Gastroesophageal sphincter (tissue), 3 donors: ENCODE data around the gene RALGAPA1.

Experiments
- CTCF ChIP-seq, 4 experiments: fragments of 200-600 bp in 2 of 4; fragments of 450-650 bp in 2 of 4; sonication (generic) in 1 of 4; IDR thresholded peaks; one replicate each; pipeline ENCODE4 v1.5.1; 2017 to 2019; ENCODE audit warnings: antibody characterized with exemption in 4 of 4, mild to moderate bottlenecking in 2 of 4, moderate library complexity in 2 of 4
- POLR2AphosphoS5 ChIP-seq: sonication (generic); formaldehyde crosslinking; IDR thresholded peaks from one replicate; pipeline ENCODE4 v1.6.1; 2017; ENCODE audit warnings: antibody characterized with exemption

- TF ChIP-seq POLR2AphosphoS5 (no peak), CTCF (IDR thresholded peaks at IDR 0.05) (no peak)
These were observed 120.1 kb downstream of the RALGAPA1 start for GRCh38 chr14:35689000-35689460.
